Activated naive CD4-positive, alpha-beta T cell treated with anti-CD3 and anti-CD28 coated beads for 36 hours (primary cell): Measurements from ENCODE around the gene GNG4. TPM values are rescaled to one million over a fixed set of nuclear protein-coding genes. Genes with fewer than 3 reads are reported as not detected.

Experiments
- CTCF ChIA-PET: fragments of 350-600 bp; sonication (Branson Sonifier 250); formaldehyde crosslinking; loops from one replicate; lab custom pipeline; 2021; ENCODE audit warnings: antibody characterized with exemption; lab: Charles Lee
- DNase-seq: peaks from one replicate; pipeline ENCODE4 v3.0.0-alpha.2; 2020
- H3K27ac Mint-ChIP-seq: one replicate; pipeline ENCODE4 v1.8.0; 2021; ENCODE audit warnings: mild to moderate bottlenecking, mixed read lengths
- H3K27me3 Mint-ChIP-seq: one replicate; pipeline ENCODE4 v1.8.0; 2021; ENCODE audit warnings: low read depth, mixed read lengths
- H3K36me3 Mint-ChIP-seq: one replicate; pipeline ENCODE4 v1.8.0; 2021; ENCODE audit warnings: low read depth, mixed read lengths
- H3K4me1 Mint-ChIP-seq: one replicate; pipeline ENCODE4 v1.8.0; 2021; ENCODE audit warnings: low read depth, mixed read lengths
- H3K4me3 Mint-ChIP-seq: one replicate; pipeline ENCODE4 v1.8.0; 2021; ENCODE audit warnings: mild to moderate bottlenecking, moderate library complexity, mixed read lengths
- H3K9me3 Mint-ChIP-seq: one replicate; pipeline ENCODE4 v1.8.0; 2021; ENCODE audit warnings: mixed read lengths
- intact Hi-C: fragments of 100-400 bp; cut with micrococcal nuclease; formaldehyde crosslinking; loops from one replicate; pipeline ENCODE4 v1.15.1; 2023
- total RNA-seq, 2 experiments: library from RNA; stranded (reverse); gene quantifications; one replicate each; pipeline ENCODE4 v1.2.3, GENCODE V29; 2021

Gene GNG4
- total RNA-seq, 2 experiments from 2014 or later, result 0.15 TPM; not detected in 1

DNA sequence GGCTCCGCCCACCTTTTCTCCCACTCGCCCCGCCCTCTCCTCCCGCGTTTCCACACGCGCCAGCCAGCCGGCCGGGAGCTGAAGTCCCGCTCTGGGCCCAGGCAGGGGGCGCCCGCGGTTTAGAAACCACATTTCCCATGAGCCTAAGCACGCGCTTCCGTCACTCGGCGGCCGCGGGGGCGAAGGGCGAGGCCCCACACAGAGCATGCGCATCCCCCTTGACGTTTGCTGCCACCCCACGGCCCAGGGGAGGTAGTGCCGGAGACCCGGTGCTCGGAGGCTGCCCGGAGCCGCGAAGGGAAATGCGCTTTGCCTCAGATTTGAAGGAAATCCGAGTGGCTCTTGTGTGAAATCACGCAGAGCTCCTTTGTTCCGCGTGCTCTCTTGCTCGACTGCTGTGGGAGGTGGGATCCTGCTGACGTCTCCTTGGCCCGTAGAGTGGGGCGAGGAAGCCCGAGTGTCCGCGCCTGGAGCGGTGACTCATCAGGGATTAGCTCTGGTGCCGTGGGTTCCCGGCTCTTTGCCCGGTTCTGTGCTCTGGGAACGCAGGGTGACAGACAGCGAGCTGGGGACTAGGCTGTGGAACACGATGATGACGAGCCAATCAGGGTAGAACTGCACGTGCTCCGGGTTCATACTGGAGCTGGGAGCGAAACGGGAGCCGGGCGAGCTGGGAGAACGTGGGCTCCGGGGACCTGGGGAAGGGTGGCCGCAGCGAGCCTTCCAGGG lies 144.9 kb downstream of the GNG4 start:
- H3K9me3 Mint-ChIP-seq, result no peaks in the 10 kb centered on the region
- peaks cover 31% of the 10 kb centered on the region for H3K4me1 Mint-ChIP-seq
- CTCF ChIA-PET, result interaction anchor here (0.6 to 2.6 kb wide), 19 partner anchors 10 to 411 kb away, joined by 3 to 16 read pairs (median 4); partner anchors contain the start of gene RBM34
- H3K27ac Mint-ChIP-seq, result peak overlapping the region; percentile 97
- peak overlapping the region; percentile 97 for H3K4me3 Mint-ChIP-seq
- H3K36me3 Mint-ChIP-seq, result no peaks in the 10 kb centered on the region
- DNase-seq, result peak; percentile 99
- intact Hi-C loops, result loop anchor here (1.0 to 10.0 kb wide), 14 partner anchors 11 to 1290 kb away; partner anchors contain the start of genes ARID4B, GGPS1, IRF2BP2 and MTR
- H3K27me3 Mint-ChIP-seq, result no peaks in the 10 kb centered on the region

DNA sequence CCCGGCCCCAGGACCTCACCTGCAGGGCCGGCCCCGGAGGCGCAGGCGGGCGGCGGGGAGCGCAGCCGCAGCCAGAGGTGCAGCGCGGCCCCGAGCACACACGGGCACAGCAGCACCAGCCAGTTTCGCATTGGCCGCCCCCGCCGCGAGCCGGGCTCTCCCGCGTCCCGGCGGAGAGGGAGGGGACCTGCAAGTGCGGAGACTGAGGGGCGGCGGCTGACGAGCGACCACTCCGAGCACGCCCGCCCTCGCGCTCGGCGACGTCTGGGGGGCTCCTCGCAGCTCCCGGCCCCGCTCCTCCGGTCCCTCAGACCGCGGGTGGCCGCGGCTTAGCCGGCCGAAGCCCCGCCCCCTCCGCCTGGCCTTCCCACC lies 145.5 kb downstream of the GNG4 start, which contains the start of gene B3GALNT2:
Gene B3GALNT2 (minus strand): TSS at position 331 of the 372 bp plus-strand sequence. CDS start 200 bp downstream, at position 131.
- H3K27ac Mint-ChIP-seq, result peak within 1 kb of the TSS; percentile 97
- no peak for DNase-seq
- peaks cover 31% of the 10 kb centered on the region for H3K4me1 Mint-ChIP-seq
- H3K9me3 Mint-ChIP-seq, result no peaks in the 10 kb centered on the region
- no peaks in the 10 kb centered on the region for H3K27me3 Mint-ChIP-seq
- intact Hi-C loops, result loop anchor here (1.0 to 10.0 kb wide), 14 partner anchors 11 to 1291 kb away; partner anchors contain the start of genes ARID4B, GGPS1, IRF2BP2 and MTR
- H3K4me3 Mint-ChIP-seq, result peak within 1 kb of the TSS; percentile 97
- CTCF ChIA-PET, result interaction anchor here (0.6 to 2.6 kb wide), 13 partner anchors 10 to 410 kb away, joined by 3 to 16 read pairs (median 4); no protein-coding TSS in a partner anchor
- H3K36me3 Mint-ChIP-seq, result no peaks in the 10 kb centered on the region

DNA sequence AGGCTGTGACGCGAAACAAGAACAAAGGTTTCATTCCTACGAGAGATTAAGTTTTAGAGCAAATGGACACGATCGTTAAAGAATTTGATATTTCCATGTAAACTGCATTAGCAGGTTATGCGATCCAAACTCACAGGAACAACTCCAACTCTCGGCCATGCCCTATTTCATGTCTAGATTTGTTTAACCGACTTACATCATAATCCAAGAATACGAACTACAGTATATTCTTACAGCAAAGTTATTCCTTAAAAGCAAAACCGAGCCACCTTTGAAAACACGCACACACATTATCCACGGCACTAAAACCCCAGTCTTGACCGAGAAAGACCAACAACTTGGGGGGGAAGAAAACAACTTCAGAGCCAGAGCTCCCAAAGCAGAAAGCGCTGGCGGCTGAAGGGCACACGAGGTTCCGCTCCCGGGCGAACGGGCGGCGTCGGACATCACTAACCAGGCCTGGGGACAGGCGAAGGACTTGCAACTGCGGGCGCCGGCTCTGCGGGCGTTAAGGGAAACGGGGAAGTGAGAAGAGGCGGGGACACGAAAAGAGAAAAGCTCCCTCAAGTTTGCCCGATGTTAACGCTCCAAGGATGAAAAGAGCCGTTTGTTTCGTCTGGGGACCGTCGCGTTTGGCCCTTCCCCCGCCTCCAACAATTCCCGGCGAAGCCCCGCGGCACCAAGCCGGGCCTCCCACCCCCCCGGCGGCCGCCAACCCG lies 146.0 kb downstream of the GNG4 start:
- Mint-ChIP-seq H3K4me1 (peaks cover 31% of the 10 kb centered on the region), H3K27ac (peak overlapping the region; percentile 82), H3K36me3 (no peaks in the 10 kb centered on the region), H3K27me3 (no peaks in the 10 kb centered on the region), H3K9me3 (no peaks in the 10 kb centered on the region), H3K4me3 (peak overlapping the region; percentile 88)
- DNase-seq, result peak; percentile 35
- CTCF ChIA-PET, result interaction anchor here (0.6 to 2.6 kb wide), 10 partner anchors 10 to 410 kb away, joined by 3 to 16 read pairs (median 4); no protein-coding TSS in a partner anchor
- intact Hi-C loops, result loop anchor here (1.0 to 10.0 kb wide), 15 partner anchors 10 to 1291 kb away; partner anchors contain the start of genes ARID4B, GGPS1, IRF2BP2 and MTR

DNA sequence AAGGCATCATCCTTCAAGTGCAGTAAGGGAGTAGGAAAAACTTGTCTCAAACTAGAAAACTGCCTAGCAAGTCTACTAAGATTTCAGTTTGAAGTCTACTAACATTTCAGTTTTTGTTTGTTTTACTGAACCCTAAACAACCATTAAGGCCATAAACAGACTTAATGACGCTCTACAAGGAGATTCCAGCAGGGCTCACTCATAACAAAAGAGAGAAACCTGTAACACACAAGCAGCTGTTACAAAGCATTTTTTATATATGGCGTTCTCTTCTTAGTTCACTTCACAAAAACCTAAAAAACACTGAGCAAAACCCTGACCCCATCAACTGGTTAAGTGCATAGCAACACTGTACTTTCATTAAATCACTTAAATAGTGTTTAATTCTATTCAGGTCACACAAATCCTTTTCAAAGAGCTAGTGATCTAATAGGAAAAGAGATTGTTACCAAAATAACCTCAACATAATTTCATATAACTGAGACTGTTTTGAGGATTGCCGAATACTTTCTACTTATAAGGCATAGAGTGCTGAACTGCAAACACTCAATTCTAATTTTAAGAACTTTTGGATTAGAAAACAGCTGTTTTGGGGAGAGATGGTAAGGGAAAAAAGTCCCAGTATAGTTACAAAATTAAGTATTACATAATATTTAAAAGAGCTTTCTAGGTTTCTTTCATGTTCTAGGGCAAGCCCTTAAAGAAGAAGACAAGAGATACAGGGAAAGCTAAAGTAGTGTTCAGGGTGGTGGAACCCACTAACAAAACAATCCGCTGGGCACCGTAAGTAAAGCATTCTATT lies 146.8 kb downstream of the GNG4 start:
- intact Hi-C loops, result loop anchor here (2.0 to 10.0 kb wide), 2 partner anchors 398 to 1292 kb away; partner anchors contain the start of gene MTR
- Mint-ChIP-seq H3K9me3 (no peaks in the 10 kb centered on the region), H3K27me3 (no peaks in the 10 kb centered on the region), H3K4me3 (peak overlapping the region; percentile 88), H3K4me1 (peaks cover 31% of the 10 kb centered on the region), H3K27ac (no peak overlapping the region), H3K36me3 (no peaks in the 10 kb centered on the region)
- CTCF ChIA-PET, result interaction anchor here (1.3 kb wide), 1 partner anchor 9 kb away, joined by 3 read pairs; no protein-coding TSS in a partner anchor
- no peak for DNase-seq

DNA sequence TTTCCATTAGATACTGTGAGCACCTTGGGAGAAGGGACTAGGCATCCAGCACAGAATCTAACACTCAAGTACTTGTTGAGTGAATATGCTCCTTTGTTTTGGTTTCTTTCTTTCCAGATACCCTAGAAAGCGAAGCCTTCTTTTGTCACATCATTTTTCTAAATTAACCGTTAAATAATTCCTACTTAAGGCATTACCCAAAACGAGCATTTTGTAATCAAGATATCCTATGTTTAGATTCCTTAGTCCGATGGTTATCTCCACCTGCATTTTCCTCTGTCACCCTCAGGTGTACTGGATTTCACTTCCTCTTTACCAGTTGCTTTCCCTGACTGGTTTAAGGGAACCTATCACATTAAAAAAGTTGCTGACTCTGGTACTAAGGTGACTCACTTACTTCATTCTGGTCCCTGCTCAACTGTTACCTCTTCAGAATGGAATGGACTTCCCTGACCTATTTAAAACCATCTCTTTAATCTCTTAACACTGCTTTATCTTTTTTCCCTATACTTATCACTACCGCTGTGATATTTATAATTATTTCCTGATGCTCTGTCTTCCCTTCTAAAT lies 148.5 kb downstream of the GNG4 start:
- CTCF ChIA-PET, result interaction anchor here (0.6 kb wide), 1 partner anchor 55 kb away, joined by 3 read pairs; no protein-coding TSS in a partner anchor
- H3K27me3 Mint-ChIP-seq, result no peaks in the 10 kb centered on the region
- H3K4me3 Mint-ChIP-seq, result no peak overlapping the region
- DNase-seq, result no peak
- no peaks in the 10 kb centered on the region for H3K36me3 Mint-ChIP-seq
- intact Hi-C loops, result loop anchor here (10.0 kb wide), 1 partner anchor 1294 kb away; the partner anchor contains the start of gene MTR
- peaks cover 24% of the 10 kb centered on the region for H3K4me1 Mint-ChIP-seq
- H3K9me3 Mint-ChIP-seq, result no peaks in the 10 kb centered on the region
- no peak overlapping the region for H3K27ac Mint-ChIP-seq

Other genes starting within 250 kb of the GNG4 start
- gene B3GALNT2, start 145.3 kb downstream of the GNG4 start, total RNA-seq, result 1 to 10 TPM; 8.9 to 9.6 TPM
- 10 to 100 TPM; 19.0 to 21.1 TPM for gene LYST, start 217.1 kb upstream of the GNG4 start, total RNA-seq